RPMI7951 (cell line): Measurements from ENCODE around the gene DHRS7B. TPM values are rescaled to one million over a fixed set of nuclear protein-coding genes. Genes with fewer than 3 reads are reported as not detected.

Experiments
- DNase-seq: peaks from one replicate; pipeline ENCODE4 v3.0.0-alpha.2; 2012; ENCODE audit warnings: low read depth
- total RNA-seq: library from RNA; depleted of rRNA; stranded (reverse); fragments of >200 nt; shearing (Covaris generic); gene quantifications from 2 replicates; pipeline ENCODE4 v1.2.3, GENCODE V29; 2014; rRNA removed

The DHRS7B gene
- total RNA-seq, 1 experiment from 2014 or later: 15.9 TPM

DNA sequence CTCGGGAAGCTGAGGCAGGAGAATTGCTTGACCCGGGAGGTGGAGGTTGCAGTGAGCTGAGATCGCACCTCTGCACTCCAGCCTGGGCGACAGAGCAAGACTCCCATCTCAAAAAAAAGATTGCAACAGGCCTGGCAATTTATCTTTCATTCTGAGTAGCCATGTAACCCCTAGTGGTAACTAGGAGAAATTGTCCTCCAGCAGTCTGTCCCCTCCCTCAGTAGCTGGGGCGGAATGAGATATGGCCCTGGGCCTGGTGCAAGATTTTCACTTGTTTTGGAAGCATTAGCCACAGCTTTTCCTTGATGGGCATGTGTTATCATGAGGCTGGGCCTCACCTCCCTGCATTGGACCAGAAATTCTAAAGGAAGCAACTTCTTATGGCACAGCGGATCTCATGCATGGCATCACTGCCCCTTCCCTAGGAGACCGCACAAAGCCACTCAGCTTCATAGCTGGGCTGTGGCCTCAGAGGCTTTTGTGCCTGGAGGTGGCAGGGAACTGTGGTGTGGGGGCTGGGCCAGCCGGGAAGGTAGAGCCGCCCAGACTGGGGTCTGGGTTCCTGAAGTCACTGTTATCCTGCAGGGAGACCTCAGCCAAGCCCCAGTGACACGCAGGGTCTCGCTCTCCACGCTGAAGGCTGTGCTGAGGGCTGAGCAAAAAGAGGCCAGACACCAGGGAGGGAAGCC is 113.1 kb downstream of the DHRS7B start:
- no peak for DNase-seq

DNA sequence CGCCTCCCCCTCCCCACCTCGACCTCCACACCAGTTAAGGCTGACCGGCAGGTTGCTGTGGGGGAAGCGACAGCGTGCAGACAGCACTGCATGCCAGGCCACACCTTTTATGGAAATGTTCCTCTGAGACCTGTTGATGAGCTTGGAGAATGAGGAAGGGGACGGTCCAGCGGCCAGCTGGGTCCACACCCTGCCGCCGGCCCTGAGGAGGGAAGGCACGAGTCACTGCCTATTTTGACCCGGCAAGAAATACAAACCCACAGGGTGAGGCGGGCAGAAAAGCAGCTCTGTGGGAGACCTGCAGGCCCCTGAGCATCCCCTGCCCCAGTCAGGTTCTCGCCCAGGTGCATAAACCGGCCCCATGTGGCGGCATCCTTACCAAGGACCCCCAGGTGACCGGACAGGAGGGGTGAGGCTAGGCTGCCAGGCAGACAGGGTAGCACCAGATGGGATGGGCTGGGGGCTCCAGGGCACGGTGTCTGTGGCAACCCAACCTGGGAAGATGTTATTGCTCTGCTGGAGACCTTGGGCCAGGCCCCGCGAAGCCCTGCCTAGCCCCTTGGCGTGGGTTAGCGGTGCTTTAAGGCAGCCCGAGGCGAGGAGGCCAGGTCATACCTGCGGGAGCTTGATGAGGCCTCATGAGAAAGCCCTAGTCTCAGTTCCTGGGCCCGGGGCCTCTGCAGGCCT is 113.7 kb downstream of the DHRS7B start:
- DNase-seq: no peak

Other genes with a start within 250 kb of the DHRS7B start
- gene USP22, start 84.0 kb upstream of the DHRS7B start, total RNA-seq: 133 and 152 TPM in 2 replicates
- 22.9 and 26.1 TPM in 2 replicates for gene TMEM11, start 87.2 kb downstream of the DHRS7B start, total RNA-seq
- gene NATD1, start 126.4 kb downstream of the DHRS7B start, total RNA-seq: 0.72 and 0.88 TPM in 2 replicates
- gene MAP2K3, start 157.7 kb downstream of the DHRS7B start, total RNA-seq: 7.1 and 13.0 TPM in 2 replicates
- 0.10 TPM in 1 of 2 replicates, not detected in the other for gene KCNJ12, start 249.4 kb downstream of the DHRS7B start, total RNA-seq